Esophagus squamous epithelium (tissue), 4 donors: ENCODE results near the gene ADGRL1.
"Not testable (repeated sequence)": the region's sequence is repeated elsewhere in the genome, so short reads cannot be mapped to it uniquely, and the experiment has no call there.

ENCODE experiments used
- POLR2A ChIP-seq, 4 donors: fragments of 450-650 bp; IDR thresholded peaks; one replicate each; pipeline ENCODE4 v1.6.1; 2017; ENCODE audit warnings: antibody characterized with exemption in 4 of 4, mild to moderate bottlenecking in 4 of 4, moderate library complexity in 3 of 4
- TF ChIP-seq, protein P1 (sequence below), 6 experiments: fragments of 450-650 bp in 4 of 6; fragments of 200-600 bp in 2 of 6; sonication (generic) in 2 of 6; IDR thresholded peaks; one replicate each; pipeline ENCODE4 v1.5.1; 2016 to 2019; ENCODE audit warnings: antibody characterized with exemption in 6 of 6, mild to moderate bottlenecking in 4 of 6, moderate library complexity in 4 of 6

DNA sequence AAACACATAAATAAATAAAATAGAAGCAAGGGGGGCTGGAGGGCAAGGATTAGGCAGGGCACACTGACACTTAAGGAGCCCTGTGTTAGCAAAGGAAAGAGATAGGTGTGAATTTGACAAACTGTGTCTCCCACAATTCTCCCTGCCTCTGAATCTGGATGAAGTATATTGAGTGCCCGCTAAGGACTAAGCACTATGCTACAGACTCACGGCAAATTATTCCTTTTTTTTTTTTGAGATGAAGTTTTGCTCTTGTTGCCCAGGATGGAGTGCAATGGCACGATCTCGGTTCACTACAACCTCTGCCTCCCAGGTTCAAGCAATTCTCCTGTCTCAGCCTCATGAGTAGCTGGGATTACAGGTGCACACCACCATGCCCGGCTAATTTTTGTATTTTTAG, 38.4 kb upstream of the ADGRL1 start:
- TF ChIP-seq, protein P1, sequence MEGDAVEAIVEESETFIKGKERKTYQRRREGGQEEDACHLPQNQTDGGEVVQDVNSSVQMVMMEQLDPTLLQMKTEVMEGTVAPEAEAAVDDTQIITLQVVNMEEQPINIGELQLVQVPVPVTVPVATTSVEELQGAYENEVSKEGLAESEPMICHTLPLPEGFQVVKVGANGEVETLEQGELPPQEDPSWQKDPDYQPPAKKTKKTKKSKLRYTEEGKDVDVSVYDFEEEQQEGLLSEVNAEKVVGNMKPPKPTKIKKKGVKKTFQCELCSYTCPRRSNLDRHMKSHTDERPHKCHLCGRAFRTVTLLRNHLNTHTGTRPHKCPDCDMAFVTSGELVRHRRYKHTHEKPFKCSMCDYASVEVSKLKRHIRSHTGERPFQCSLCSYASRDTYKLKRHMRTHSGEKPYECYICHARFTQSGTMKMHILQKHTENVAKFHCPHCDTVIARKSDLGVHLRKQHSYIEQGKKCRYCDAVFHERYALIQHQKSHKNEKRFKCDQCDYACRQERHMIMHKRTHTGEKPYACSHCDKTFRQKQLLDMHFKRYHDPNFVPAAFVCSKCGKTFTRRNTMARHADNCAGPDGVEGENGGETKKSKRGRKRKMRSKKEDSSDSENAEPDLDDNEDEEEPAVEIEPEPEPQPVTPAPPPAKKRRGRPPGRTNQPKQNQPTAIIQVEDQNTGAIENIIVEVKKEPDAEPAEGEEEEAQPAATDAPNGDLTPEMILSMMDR (IDR thresholded peaks at IDR 0.05), result not testable (repeated sequence)
- not testable (repeated sequence) for TF ChIP-seq POLR2A (IDR thresholded peaks at IDR 0.05)
